PFSK-1 (cell line): ENCODE data around the gene ELAVL2.

Experiments used
- SIN3A ChIP-seq: IDR thresholded peaks from 2 replicates; pipeline ENCODE4 v1.6.1; 2012; ENCODE audit warnings: mild to moderate bottlenecking, low read length, moderate library complexity, borderline replicate concordance; ENCODE audit not compliant: insufficient read depth
- TF ChIP-seq, protein P1 (sequence below), 2 experiments: IDR thresholded peaks; 2 replicates each; pipeline versions ENCODE4 v1.6.1 to v1.8.0; 2011 to 2012; ENCODE audit warnings: low read depth in 2 of 2, low read length in 2 of 2, control low read depth in 1 of 2, inconsistent platforms in 1 of 2, mild to moderate bottlenecking in 1 of 2, moderate library complexity in 1 of 2; ENCODE audit not compliant: insufficient read depth in 1 of 2

DNA sequence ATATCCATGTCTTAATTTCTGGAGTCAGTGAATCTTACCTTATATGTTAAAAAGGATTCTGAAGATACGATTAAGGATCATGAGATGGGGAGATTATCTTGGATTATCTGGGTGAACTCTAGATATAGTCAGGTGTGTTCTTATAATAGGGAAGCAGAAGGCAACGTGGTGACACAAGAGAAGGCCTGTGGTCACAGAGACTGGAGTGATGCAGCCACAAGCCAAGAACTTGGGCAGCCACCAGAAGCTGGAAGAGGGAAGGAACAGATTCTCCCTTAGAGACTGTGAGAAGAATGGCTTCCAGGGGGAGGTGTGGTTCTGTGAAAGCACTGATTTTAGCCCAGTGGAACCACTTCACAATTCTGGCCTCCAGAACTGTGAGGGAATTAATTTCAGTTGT is 177.4 kb downstream of the ELAVL2 start:
- TF ChIP-seq, protein P1, sequence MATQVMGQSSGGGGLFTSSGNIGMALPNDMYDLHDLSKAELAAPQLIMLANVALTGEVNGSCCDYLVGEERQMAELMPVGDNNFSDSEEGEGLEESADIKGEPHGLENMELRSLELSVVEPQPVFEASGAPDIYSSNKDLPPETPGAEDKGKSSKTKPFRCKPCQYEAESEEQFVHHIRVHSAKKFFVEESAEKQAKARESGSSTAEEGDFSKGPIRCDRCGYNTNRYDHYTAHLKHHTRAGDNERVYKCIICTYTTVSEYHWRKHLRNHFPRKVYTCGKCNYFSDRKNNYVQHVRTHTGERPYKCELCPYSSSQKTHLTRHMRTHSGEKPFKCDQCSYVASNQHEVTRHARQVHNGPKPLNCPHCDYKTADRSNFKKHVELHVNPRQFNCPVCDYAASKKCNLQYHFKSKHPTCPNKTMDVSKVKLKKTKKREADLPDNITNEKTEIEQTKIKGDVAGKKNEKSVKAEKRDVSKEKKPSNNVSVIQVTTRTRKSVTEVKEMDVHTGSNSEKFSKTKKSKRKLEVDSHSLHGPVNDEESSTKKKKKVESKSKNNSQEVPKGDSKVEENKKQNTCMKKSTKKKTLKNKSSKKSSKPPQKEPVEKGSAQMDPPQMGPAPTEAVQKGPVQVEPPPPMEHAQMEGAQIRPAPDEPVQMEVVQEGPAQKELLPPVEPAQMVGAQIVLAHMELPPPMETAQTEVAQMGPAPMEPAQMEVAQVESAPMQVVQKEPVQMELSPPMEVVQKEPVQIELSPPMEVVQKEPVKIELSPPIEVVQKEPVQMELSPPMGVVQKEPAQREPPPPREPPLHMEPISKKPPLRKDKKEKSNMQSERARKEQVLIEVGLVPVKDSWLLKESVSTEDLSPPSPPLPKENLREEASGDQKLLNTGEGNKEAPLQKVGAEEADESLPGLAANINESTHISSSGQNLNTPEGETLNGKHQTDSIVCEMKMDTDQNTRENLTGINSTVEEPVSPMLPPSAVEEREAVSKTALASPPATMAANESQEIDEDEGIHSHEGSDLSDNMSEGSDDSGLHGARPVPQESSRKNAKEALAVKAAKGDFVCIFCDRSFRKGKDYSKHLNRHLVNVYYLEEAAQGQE (IDR thresholded peaks at IDR 0.05; ENCODE audit: insufficient read depth in 1 of 2, low read depth in 2 of 2, low read length in 2 of 2) = no peak
- no peak for TF ChIP-seq SIN3A
